Measurements from ENCODE around the gene RUFY1. TPM values are rescaled to one million over a fixed set of nuclear protein-coding genes. Genes with fewer than 3 reads are reported as not detected.

RUFY1 gene
- total RNA-seq, 1 experiment from 2014 or later = 34.0 TPM

- peaks cover 13% of the 10 kb centered on the region for H3K4me1 Mint-ChIP-seq
- H3K27me3 Mint-ChIP-seq (ENCODE audit: low read depth) = no peaks in the 10 kb centered on the region
- no peaks in the 10 kb centered on the region for H3K9me3 Mint-ChIP-seq
- no peak overlapping the region for H3K4me3 Mint-ChIP-seq
- TF ChIP-seq ZNF317 (CRISPR knock-in tag; IDR thresholded peaks at IDR 0.05; ENCODE audit: borderline replicate concordance, low read depth) (no peak), ZNF425 (CRISPR knock-in tag; conservative IDR thresholded peaks at IDR 0.05) (peak; percentile 47), OVOL2 (CRISPR knock-in tag; IDR thresholded peaks at IDR 0.05; ENCODE audit: borderline replicate concordance) (no peak), FOXJ3 (CRISPR knock-in tag; IDR thresholded peaks at IDR 0.05; ENCODE audit: borderline replicate concordance) (no peak), AR (CRISPR knock-in tag; IDR thresholded peaks at IDR 0.05) (0 out of 2 replicates have a peak, but pooled peaks have one; percentile 13), ZMAT4 (CRISPR knock-in tag; IDR thresholded peaks at IDR 0.05) (peak; percentile 73), FOXP4 (CRISPR knock-in tag; IDR thresholded peaks at IDR 0.05) (no peak), EMX1 (CRISPR knock-in tag; IDR thresholded peaks at IDR 0.05) (peak; percentile 85), RORB (CRISPR knock-in tag; IDR thresholded peaks at IDR 0.05) (peak; percentile 51; the same call in 1 of the 2 replicates), ERG (CRISPR knock-in tag; IDR thresholded peaks at IDR 0.05) (peak; percentile 54; the same call in 1 of the 2 replicates), CDX4 (CRISPR knock-in tag; IDR thresholded peaks at IDR 0.05; ENCODE audit: borderline replicate concordance) (no peak), ZNF532 (CRISPR knock-in tag; IDR thresholded peaks at IDR 0.05; ENCODE audit: borderline replicate concordance) (0 out of 2 replicates have a peak, but pooled peaks have one; percentile 37), ZNF416 (CRISPR knock-in tag; IDR thresholded peaks at IDR 0.05) (0 out of 2 replicates have a peak, but pooled peaks have one; percentile 49)
- no peak for ATAC-seq
- ChIA-PET CTCF (interaction anchor here (0.5 to 1.6 kb wide), 2 partner anchors 55 to 56 kb away, joined by 3 to 6 read pairs; no protein-coding TSS in a partner anchor), POLR2A (interaction anchor here (0.7 to 4.1 kb wide), 4 partner anchors 10 to 243 kb away, joined by 3 to 31 read pairs (median 4); partner anchors contain the start of genes HNRNPH1 and MAML1)
- peak overlapping the region; percentile 77; the same call in 1 of the 2 replicates for H3K27ac Mint-ChIP-seq
- peaks cover 86% of the 10 kb centered on the region for H3K36me3 Mint-ChIP-seq
- DNase-seq (ENCODE audit: low spot score) = peak; percentile 5
These were observed 62.5 kb downstream of the RUFY1 start for GRCh38 chr5:179612577-179613459.
